GM19023 (cell line): ENCODE data around the gene HK3.

Experiments used
- ATAC-seq: cut with Tn5 transposase; IDR thresholded peaks from one replicate; pipeline ENCODE4 v1.9.1; 2021; ENCODE audit warnings: mild to moderate bottlenecking, moderate library complexity; ENCODE audit not compliant: unreplicated experiment

The HK3 gene

GRCh38 chr5:176851380-176851779 lies 47.8 kb downstream of the HK3 start:
- no peak for ATAC-seq

GRCh38 chr5:176850371-176851245 lies 48.5 kb downstream of the HK3 start:
- ATAC-seq: no peak

- ATAC-seq: no peak
Observed at GRCh38 chr5:176849611-176850227, 49.4 kb downstream of the HK3 start.

GRCh38 chr5:176848651-176849050 lies 50.5 kb downstream of the HK3 start:
- ATAC-seq: no peak

- no peak for ATAC-seq
Observed at GRCh38 chr5:176847726-176848290, 51.3 kb downstream of the HK3 start.

GRCh38 chr5:176847148-176847547 lies 52.0 kb downstream of the HK3 start:
- no peak for ATAC-seq

- no peak for ATAC-seq
Observed at GRCh38 chr5:176846335-176847140, 52.6 kb downstream of the HK3 start.

GRCh38 chr5:176845392-176845713 lies 53.8 kb downstream of the HK3 start:
- ATAC-seq: no peak

GRCh38 chr5:176844706-176845391 lies 54.3 kb downstream of the HK3 start:
- no peak for ATAC-seq

GRCh38 chr5:176844281-176844680 lies 54.9 kb downstream of the HK3 start:
- ATAC-seq: no peak

- ATAC-seq: no peak
Observed at GRCh38 chr5:176843673-176844072, 55.5 kb downstream of the HK3 start.

- ATAC-seq: no peak
Observed at GRCh38 chr5:176837707-176838115, 61.4 kb downstream of the HK3 start.

GRCh38 chr5:176836811-176837706 lies 62.1 kb downstream of the HK3 start:
- no peak for ATAC-seq

GRCh38 chr5:176835918-176836317 lies 63.2 kb downstream of the HK3 start:
- no peak for ATAC-seq

- ATAC-seq: no peak
Observed at GRCh38 chr5:176833286-176833685, 65.9 kb downstream of the HK3 start.

GRCh38 chr5:176832162-176832561 lies 67.0 kb downstream of the HK3 start:
- no peak for ATAC-seq

- ATAC-seq: no peak
Observed at GRCh38 chr5:176831425-176831824, 67.7 kb downstream of the HK3 start.

GRCh38 chr5:176830995-176831423 lies 68.1 kb downstream of the HK3 start:
- no peak for ATAC-seq
